K562 (cell line): ENCODE measurements around the gene LAMTOR5. TPM values are rescaled to one million over a fixed set of nuclear protein-coding genes. Genes with fewer than 3 reads are reported as not detected.

Experiments used
- ATAC-seq: fragments of 200-7000 bp; cut with Tn5 transposase; 3 replicates; pipeline ENCODE4 v1.9.1; 2020; ENCODE audit warnings: moderate library complexity
- BruUV-seq: library from RNA; stranded (reverse); fragments of 400-500 nt; replicated peaks from 2 replicates; lab custom pipeline; 2021; lab: Mats Ljungman, UMichigan
- CTCF ChIA-PET: fragments of 300-600 bp; formaldehyde crosslinking; extraction: SDS; loops from one replicate; lab custom pipeline; 2021; ENCODE audit warnings: low intra/inter-chr PET ratio; lab: Yijun Ruan, JAX
- POLR2A ChIA-PET: fragments of 300-600, 350-650 bp; sonication (Branson Sonifier 250); formaldehyde crosslinking; extraction: SDS; loops from one replicate; lab custom pipeline; 2021; ENCODE audit warnings: antibody characterized with exemption, inconsistent platforms; lab: Yijun Ruan, JAX
- DNase-seq, 4 experiments: peaks; one replicate each; pipeline versions ENCODE4 v3.0.0 to v3.0.0-alpha.2; 2011 to 2018; ENCODE audit warnings: low spot score in 3 of 4, mixed read lengths in 3 of 4; ENCODE audit errors: extremely low read depth in 1 of 4
- FAIRE-seq: peaks from 2 replicates; lab custom pipeline; 2011; peaks lifted over from hg19 to GRCh38; lab: Jason Lieb, UNC
- H2AFZ ChIP-seq: 2 replicates; pipeline ENCODE4 v1.6.0; 2011; ENCODE audit warnings: low read depth, low read length, control low read depth, inconsistent platforms
- H3K27ac ChIP-seq: fragments of 200-600 bp; 3 replicates; pipeline ENCODE4 v1.8.0; 2011; ENCODE audit warnings: low read depth, mild to moderate bottlenecking, control low read depth, inconsistent platforms, low read length, moderate library complexity, mixed read lengths; ENCODE audit errors: extremely low read depth
- H3K27me3 ChIP-seq, 2 experiments: fragments of 300-600 bp in 1 of 2; 2 replicates in 1 of 2; 3 replicates in 1 of 2; pipeline versions ENCODE4 v1.6.0 to v1.8.0; 2011; ENCODE audit warnings: inconsistent platforms in 2 of 2, low read length in 2 of 2, mild to moderate bottlenecking in 1 of 2, mixed read lengths in 1 of 2, moderate library complexity in 1 of 2; ENCODE audit not compliant: control insufficient read depth in 2 of 2, insufficient read depth in 2 of 2
- H3K36me3 ChIP-seq: fragments of 300-600 bp; 3 replicates; pipeline ENCODE4 v1.8.0; 2011; ENCODE audit warnings: mild to moderate bottlenecking, low read length, inconsistent platforms; ENCODE audit not compliant: control insufficient read depth, insufficient read depth
- H3K4me1 ChIP-seq, 2 experiments: fragments of 200-600 bp in 1 of 2; replicated peaks in 1 of 2; 2 replicates in 1 of 2; 3 replicates in 1 of 2; pipeline versions ENCODE4 v1.5.1 to v1.8.0; 2011; ENCODE audit warnings: inconsistent platforms in 2 of 2, low read length in 2 of 2, mild to moderate bottlenecking in 1 of 2, mixed read lengths in 1 of 2, moderate library complexity in 1 of 2; ENCODE audit not compliant: control insufficient read depth in 2 of 2, insufficient read depth in 2 of 2
- H3K4me2 ChIP-seq: 2 replicates; pipeline ENCODE4 v1.6.1; 2011; ENCODE audit warnings: low read length, control low read depth, inconsistent platforms, mixed read lengths; ENCODE audit not compliant: insufficient read depth
- H3K4me3 ChIP-seq: fragments of 200-600 bp; sonication (generic), shearing (Covaris generic); 2 replicates; pipeline ENCODE4 v1.5.1; 2016; ENCODE audit warnings: control low read depth, inconsistent platforms
- H3K79me2 ChIP-seq: fragments of 200-600 bp; 3 replicates; pipeline ENCODE4 v1.8.0; 2011; ENCODE audit warnings: low read length, inconsistent platforms; ENCODE audit not compliant: control insufficient read depth, insufficient read depth
- H3K9ac ChIP-seq, 2 experiments: 2 replicates each; pipeline versions ENCODE4 v1.6.0 to v1.6.1; 2011; ENCODE audit warnings: low read depth in 2 of 2, low read length in 2 of 2, control low read depth in 1 of 2, inconsistent platforms in 1 of 2, mild to moderate bottlenecking in 1 of 2, mixed read lengths in 1 of 2; ENCODE audit not compliant: insufficient read depth in 1 of 2
- H3K9me1 ChIP-seq: one replicate; pipeline ENCODE4 v1.6.0; 2011; ENCODE audit warnings: inconsistent platforms, mild to moderate bottlenecking, low read length, moderate library complexity; ENCODE audit not compliant: control insufficient read depth, insufficient read depth
- H3K9me3 ChIP-seq: replicated peaks from 2 replicates; pipeline ENCODE4 v1.5.1; 2011; ENCODE audit warnings: low read depth, low read length, inconsistent platforms; ENCODE audit not compliant: control insufficient read depth, insufficient read depth
- H4K20me1 ChIP-seq: replicated peaks from 2 replicates; pipeline ENCODE4 v1.6.1; 2011; ENCODE audit warnings: low read length, inconsistent platforms, mixed read lengths; ENCODE audit not compliant: control insufficient read depth, insufficient read depth
- CBX1 ChIP-seq: sonication (generic); IDR thresholded peaks from 2 replicates; pipeline ENCODE4 v1.6.1; 2016; ENCODE audit warnings: antibody characterized with exemption, low read depth, mild to moderate bottlenecking
- COPS2 ChIP-seq: fragments of 450-650 bp; conservative IDR thresholded peaks from 2 replicates; pipeline ENCODE4 v1.6.1; 2016; ENCODE audit warnings: mild to moderate bottlenecking, moderate library complexity
- EWSR1 ChIP-seq: fragments of 450-650 bp; IDR thresholded peaks from 2 replicates; pipeline ENCODE4 v1.6.1; 2018; ENCODE audit warnings: borderline replicate concordance, mild to moderate bottlenecking, low read depth, moderate library complexity; ENCODE audit not compliant: partially characterized antibody
- FOS ChIP-seq: IDR thresholded peaks from 3 replicates; pipeline ENCODE4 v1.6.1; 2011; ENCODE audit not compliant: insufficient read length; ENCODE audit errors: extremely low read depth
- MEF2D ChIP-seq: conservative IDR thresholded peaks from 2 replicates; pipeline ENCODE4 v1.6.1; 2016; ENCODE audit warnings: low read depth, missing genetic modification characterization, missing compliant biosample characterization
- NCOA1 ChIP-seq: fragments of 450-650 bp; IDR thresholded peaks from 2 replicates; pipeline ENCODE4 v1.6.1; 2016; ENCODE audit warnings: low read depth
- NFE2L1 ChIP-seq: fragments of 450-650 bp; IDR thresholded peaks from 2 replicates; pipeline ENCODE4 v1.6.1; 2016; ENCODE audit warnings: missing genetic modification characterization, low read depth, mild to moderate bottlenecking, missing compliant biosample characterization, moderate library complexity, borderline replicate concordance
- SOX6 ChIP-seq: fragments of 450-650 bp; IDR thresholded peaks from 2 replicates; pipeline ENCODE4 v1.6.1; 2014; ENCODE audit warnings: mild to moderate bottlenecking
- UBTF ChIP-seq, 2 experiments: IDR thresholded peaks; 2 replicates each; pipeline ENCODE4 v1.6.1; 2012; ENCODE audit warnings: improper control_type of control experiment in 2 of 2, low read depth in 2 of 2, low read length in 2 of 2, borderline replicate concordance in 1 of 2
- ZFPM2 ChIP-seq: fragments of 250-450 bp; sonication (Bioruptor Pico); IDR thresholded peaks from 2 replicates; pipeline ENCODE4 v1.5.1; 2022; ENCODE audit warnings: mild to moderate bottlenecking
- ZNF184 ChIP-seq: sonication (generic); formaldehyde crosslinking; IDR thresholded peaks from 2 replicates; pipeline ENCODE4 v1.5.0; 2020; ENCODE audit warnings: missing genetic modification reagents
- WGBS: fragments of 100-300 bp; shearing (Covaris generic); methylation state at CpG from one replicate; pipeline ENCODE4 v1.1.6; 2016; ENCODE audit warnings: low coverage, mixed read lengths; ENCODE audit not compliant: insufficient coverage; ENCODE audit errors: missing lambda C conversion rate; 5-methylcytosine and 5-hydroxymethylcytosine counted together
- in situ Hi-C: fragments of 300-500 bp; cut with MboI; formaldehyde crosslinking; loops from 4 replicates; pipeline ENCODE4 v1.15.0; 2018; ENCODE audit warnings: inconsistent platforms, mixed read lengths
- intact Hi-C: fragments of 100-400 bp; cut with micrococcal nuclease; formaldehyde crosslinking; loops from 2 replicates; pipeline ENCODE4 v1.14.2; 2022
- polyA plus RNA-seq, 8 experiments: library from polyadenylated mRNA; depleted of rRNA in 4 of 8; stranded (reverse) in 5 of 8; unstranded in 3 of 8; fragments of >200 nt; fragmentation: Nextera tagmentation in 2 of 8; fragmentation: Illumina TruSeq in 1 of 8; extraction: Ambion mirVana in 2 of 8; extraction: Trizol in 1 of 8; gene quantifications; 2 replicates each; pipeline versions ENCODE4 v1.2.1 to v1.2.3, GENCODE V29; 2011 to 2014; ENCODE audit warnings: inconsistent platforms in 1 of 8, missing spikeins in 1 of 8
- total RNA-seq, 7 experiments: library from RNA; depleted of rRNA in 6 of 7; stranded (reverse); fragments of >200 nt in 6 of 7; fragmentation: Illumina TruSeq in 2 of 7; extraction: Trizol in 2 of 7; gene quantifications; 2 replicates each; pipeline versions ENCODE4 v1.2.1 to v1.2.3, GENCODE V29; 2011 to 2021; ENCODE audit warnings: low replicate concordance in 1 of 7
- TF ChIP-seq, protein P1 (sequence below), 2 experiments: fragments of 450-650 bp; formaldehyde crosslinking in 1 of 2; IDR thresholded peaks; 2 replicates each; pipeline versions ENCODE4 v1.4.0 to v1.6.1; 2014 to 2020; ENCODE audit warnings: mild to moderate bottlenecking in 2 of 2, borderline replicate concordance in 1 of 2, low read depth in 1 of 2

LAMTOR5 gene
- total and polyA plus RNA-seq, 9 of the 15 experiments (the other 6 are each of a cell fraction or from before 2014, with no cell fraction given), result 118 to 712 (median 241) TPM

DNA sequence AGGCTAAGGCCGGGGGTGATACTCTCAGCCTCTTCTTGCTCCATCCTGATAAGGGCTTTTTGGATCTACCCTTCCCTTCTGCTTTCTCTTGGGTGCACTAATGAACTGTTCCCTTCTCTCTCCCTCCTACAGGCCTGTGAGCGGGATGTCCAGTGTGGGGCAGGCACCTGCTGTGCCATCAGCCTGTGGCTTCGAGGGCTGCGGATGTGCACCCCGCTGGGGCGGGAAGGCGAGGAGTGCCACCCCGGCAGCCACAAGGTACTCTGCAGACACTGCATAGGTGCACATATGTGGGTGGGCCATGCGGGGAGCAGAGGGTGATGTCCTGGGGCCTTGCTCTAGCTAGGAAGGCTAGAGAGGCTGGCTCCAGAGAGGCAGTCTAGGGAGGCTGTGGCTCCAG, 46.3 kb upstream of the LAMTOR5 start:
- intact Hi-C loops, result loop anchor here (1.0 kb wide), 1 partner anchor 42 kb away; no protein-coding TSS in a partner anchor
- H3K9me1 ChIP-seq, result no peaks in the 10 kb centered on the region
- BruUV-seq, result no TSS peak
- peaks cover 0 to 4% of the 10 kb centered on the region in 2 experiments; a peak in 2 of 5 replicates for H3K4me1 ChIP-seq
- POLR2A ChIA-PET, result interaction anchor here (1.1 to 1.3 kb wide), 4 partner anchors 35 to 115 kb away, joined by 3 to 4 read pairs (median 4); partner anchors contain the start of gene RBM15
- peaks cover 17% of the 10 kb centered on the region; the same call in 1 of the 2 replicates for H4K20me1 ChIP-seq
- DNase-seq, result no peak
- ATAC-seq, result peak; percentile 26
- CTCF ChIA-PET, result interaction anchor here (0.6 to 5.3 kb wide), 2 partner anchors 40 to 167 kb away, joined by 3 to 40 read pairs; no protein-coding TSS in a partner anchor
- in situ Hi-C loops, result loop anchor here (5.0 kb wide), 2 partner anchors 37 to 252 kb away; no protein-coding TSS in a partner anchor
- no peaks in the 10 kb centered on the region for H3K9me3 ChIP-seq
- no peak overlapping the region for H3K4me2 ChIP-seq
- FAIRE-seq, result no peak
- no peak overlapping the region for H3K4me3 ChIP-seq
- H3K9ac ChIP-seq, result no peak overlapping the region
- no peaks in the 10 kb centered on the region for H3K36me3 ChIP-seq
- WGBS, result 5% methylated on average over 9 of the region's 9 CpGs
- no peak overlapping the region for H2AFZ ChIP-seq
- no peaks in the 10 kb centered on the region for H3K79me2 ChIP-seq
- H3K27ac ChIP-seq, result no peak overlapping the region
- peaks cover 36 to 69% of the 10 kb centered on the region in 2 experiments for H3K27me3 ChIP-seq
- TF ChIP-seq UBTF (IDR thresholded peaks at IDR 0.05; ENCODE audit: borderline replicate concordance in 1 of 2, low read depth in 2 of 2, low read length in 2 of 2), result no peak
- TF ChIP-seq EWSR1, result no peak
- no peak for TF ChIP-seq FOS
- no peak for TF ChIP-seq CBX1
- TF ChIP-seq NCOA1, result no peak
- TF ChIP-seq ZNF184 (CRISPR knock-in tag), result no peak
- TF ChIP-seq MEF2D, result no peak
- TF ChIP-seq COPS2, result no peak
- TF ChIP-seq SOX6, result no peak
- TF ChIP-seq NFE2L1 (tag), result no peak
- no peak for TF ChIP-seq ZFPM2 (CRISPR knock-in tag)
- TF ChIP-seq, protein P1, sequence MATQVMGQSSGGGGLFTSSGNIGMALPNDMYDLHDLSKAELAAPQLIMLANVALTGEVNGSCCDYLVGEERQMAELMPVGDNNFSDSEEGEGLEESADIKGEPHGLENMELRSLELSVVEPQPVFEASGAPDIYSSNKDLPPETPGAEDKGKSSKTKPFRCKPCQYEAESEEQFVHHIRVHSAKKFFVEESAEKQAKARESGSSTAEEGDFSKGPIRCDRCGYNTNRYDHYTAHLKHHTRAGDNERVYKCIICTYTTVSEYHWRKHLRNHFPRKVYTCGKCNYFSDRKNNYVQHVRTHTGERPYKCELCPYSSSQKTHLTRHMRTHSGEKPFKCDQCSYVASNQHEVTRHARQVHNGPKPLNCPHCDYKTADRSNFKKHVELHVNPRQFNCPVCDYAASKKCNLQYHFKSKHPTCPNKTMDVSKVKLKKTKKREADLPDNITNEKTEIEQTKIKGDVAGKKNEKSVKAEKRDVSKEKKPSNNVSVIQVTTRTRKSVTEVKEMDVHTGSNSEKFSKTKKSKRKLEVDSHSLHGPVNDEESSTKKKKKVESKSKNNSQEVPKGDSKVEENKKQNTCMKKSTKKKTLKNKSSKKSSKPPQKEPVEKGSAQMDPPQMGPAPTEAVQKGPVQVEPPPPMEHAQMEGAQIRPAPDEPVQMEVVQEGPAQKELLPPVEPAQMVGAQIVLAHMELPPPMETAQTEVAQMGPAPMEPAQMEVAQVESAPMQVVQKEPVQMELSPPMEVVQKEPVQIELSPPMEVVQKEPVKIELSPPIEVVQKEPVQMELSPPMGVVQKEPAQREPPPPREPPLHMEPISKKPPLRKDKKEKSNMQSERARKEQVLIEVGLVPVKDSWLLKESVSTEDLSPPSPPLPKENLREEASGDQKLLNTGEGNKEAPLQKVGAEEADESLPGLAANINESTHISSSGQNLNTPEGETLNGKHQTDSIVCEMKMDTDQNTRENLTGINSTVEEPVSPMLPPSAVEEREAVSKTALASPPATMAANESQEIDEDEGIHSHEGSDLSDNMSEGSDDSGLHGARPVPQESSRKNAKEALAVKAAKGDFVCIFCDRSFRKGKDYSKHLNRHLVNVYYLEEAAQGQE (IDR thresholded peaks at IDR 0.05; ENCODE audit: borderline replicate concordance), result no peak
- TF ChIP-seq, protein P1 (CRISPR knock-in tag; IDR thresholded peaks at IDR 0.05; ENCODE audit: low read depth), result no peak
